HCT116 (cell line): ENCODE data around the gene ATG16L1. TPM values are rescaled to one million over a fixed set of nuclear protein-coding genes. Genes with fewer than 3 reads are reported as not detected.

Source experiments
- ATAC-seq: fragments of 200-7000 bp; cut with Tn5 transposase; 2 replicates; pipeline ENCODE4 v1.9.1; 2020; ENCODE audit warnings: mild to moderate bottlenecking, moderate library complexity
- BruUV-seq: library from RNA; stranded (reverse); fragments of 400-500 nt; replicated peaks from 2 replicates; lab custom pipeline; 2021; lab: Mats Ljungman, UMichigan
- CTCF ChIA-PET: fragments of 300-600 bp; sonication (Branson Sonifier 250); formaldehyde crosslinking; loops from one replicate; lab custom pipeline; 2021; ENCODE audit warnings: antibody characterized with exemption; lab: Charles Lee
- POLR2A ChIA-PET: fragments of 300-600, 350-600 bp; sonication (Branson Sonifier 250); formaldehyde crosslinking; loops from one replicate; lab custom pipeline; 2021; ENCODE audit warnings: antibody characterized with exemption; lab: Charles Lee
- RAD21 ChIA-PET, 2 experiments: fragments of 300-600 bp; sonication (Branson Sonifier 250); formaldehyde crosslinking; loops; one replicate each; lab custom pipeline; 2023; ENCODE audit warnings: low total read pairs in 2 of 2; ENCODE audit not compliant: uncharacterized antibody in 2 of 2, unreplicated experiment in 2 of 2, low non-redundant PET in 1 of 2; lab: Charles Lee
- DNase-seq: peaks from one replicate; pipeline ENCODE4 v3.0.0-alpha.2; 2010; ENCODE audit warnings: low read depth, low spot score
- H2AFZ ChIP-seq: fragments of 200-600 bp; shearing (Covaris generic), sonication (generic); 2 replicates; pipeline ENCODE4 v1.6.1; 2017; ENCODE audit warnings: low read depth, mixed run types, mixed read lengths, antibody characterized with exemption, low read length; ENCODE audit not compliant: poor library complexity, severe bottlenecking
- H3K27ac ChIP-seq: 2 replicates; pipeline ENCODE4 v1.5.1; 2012; ENCODE audit warnings: low read depth, low read length
- H3K27me3 ChIP-seq: fragments of 200-600 bp; sonication (generic); 2 replicates; pipeline ENCODE4 v1.6.1; 2016; ENCODE audit warnings: mixed run types, low read length, mixed read lengths; ENCODE audit not compliant: insufficient read depth
- H3K36me3 ChIP-seq, 2 experiments: fragments of 200-500 bp in 1 of 2; fragments of 200-600 bp in 1 of 2; sonication (Bioruptor generic) in 1 of 2; sonication (generic) in 1 of 2; 2 replicates each; pipeline versions ENCODE4 v1.5.1 to v1.6.1; 2014 to 2016; ENCODE audit warnings: low read length in 2 of 2, inconsistent platforms in 1 of 2, mixed read lengths in 1 of 2, mixed run types in 1 of 2; ENCODE audit not compliant: insufficient read depth in 2 of 2, control insufficient read depth in 1 of 2
- H3K4me1 ChIP-seq, 2 experiments: fragments of 200-600 bp in 1 of 2; sonication (generic) in 1 of 2; 2 replicates each; pipeline versions ENCODE4 v1.5.1 to v1.6.1; 2012 to 2017; ENCODE audit warnings: low read length in 2 of 2, inconsistent platforms in 1 of 2, mild to moderate bottlenecking in 1 of 2, mixed read lengths in 1 of 2, mixed run types in 1 of 2, moderate library complexity in 1 of 2; ENCODE audit not compliant: insufficient read depth in 2 of 2, control insufficient read depth in 1 of 2
- H3K4me2 ChIP-seq: fragments of 200-600 bp; sonication (generic); 2 replicates; pipeline ENCODE4 v1.6.1; 2017; ENCODE audit warnings: mixed run types, low read length, mixed read lengths
- H3K4me3 ChIP-seq, 2 experiments: fragments of 200-600 bp in 1 of 2; sonication (generic) in 1 of 2; replicated peaks in 1 of 2; 2 replicates each; pipeline ENCODE4 v1.5.1; 2011 to 2016; ENCODE audit warnings: low read length in 2 of 2, control low read depth in 1 of 2, low read depth in 1 of 2, mild to moderate bottlenecking in 1 of 2, mixed read lengths in 1 of 2, mixed run types in 1 of 2
- H3K79me2 ChIP-seq: fragments of 200-600 bp; sonication (generic); 2 replicates; pipeline ENCODE4 v1.6.1; 2017; ENCODE audit warnings: mild to moderate bottlenecking, mixed run types, low read length, moderate library complexity, mixed read lengths; ENCODE audit not compliant: insufficient read depth
- H3K9ac ChIP-seq: fragments of 200-600 bp; sonication (generic); 2 replicates; pipeline ENCODE4 v1.6.1; 2016; ENCODE audit warnings: low read length, mixed read lengths
- H3K9me2 ChIP-seq: fragments of 200-600 bp; sonication (generic), shearing (Covaris generic); 2 replicates; pipeline ENCODE4 v1.6.1; 2017; ENCODE audit warnings: mixed run types, mild to moderate bottlenecking, moderate library complexity; ENCODE audit not compliant: insufficient read depth
- H3K9me3 ChIP-seq, 2 experiments: fragments of 200-500 bp in 1 of 2; fragments of 200-600 bp in 1 of 2; sonication (Bioruptor generic) in 1 of 2; sonication (generic) in 1 of 2; 2 replicates each; pipeline ENCODE4 v1.6.1; 2014 to 2017; ENCODE audit warnings: low read length in 2 of 2, mixed read lengths in 2 of 2, inconsistent platforms in 1 of 2, low read depth in 1 of 2, mild to moderate bottlenecking in 1 of 2, mixed run types in 1 of 2, moderate library complexity in 1 of 2; ENCODE audit not compliant: control insufficient read depth in 1 of 2, insufficient read depth in 1 of 2
- H4K20me1 ChIP-seq: fragments of 200-600 bp; sonication (generic), shearing (Covaris generic); 2 replicates; pipeline ENCODE4 v1.6.1; 2017; ENCODE audit warnings: mixed run types, mild to moderate bottlenecking, moderate library complexity; ENCODE audit not compliant: insufficient read depth
- CBX3 ChIP-seq: IDR thresholded peaks from 2 replicates; pipeline ENCODE4 v1.6.1; 2012; ENCODE audit warnings: low read depth
- EGR1 ChIP-seq: IDR thresholded peaks from 2 replicates; pipeline ENCODE4 v1.6.1; 2012; ENCODE audit warnings: low read depth
- ELF1 ChIP-seq: IDR thresholded peaks from 2 replicates; pipeline ENCODE4 v1.6.1; 2012; ENCODE audit warnings: low read depth, borderline replicate concordance
- REST ChIP-seq: IDR thresholded peaks from 2 replicates; pipeline ENCODE4 v1.6.1; 2012; ENCODE audit warnings: low read depth
- SRF ChIP-seq: IDR thresholded peaks from 2 replicates; pipeline ENCODE4 v1.6.1; 2012; ENCODE audit warnings: low read depth
- ZFX ChIP-seq: fragments of 450-650 bp; IDR thresholded peaks from 2 replicates; pipeline ENCODE4 v1.6.1; 2017
- intact Hi-C: fragments of 100-400 bp; cut with micrococcal nuclease; formaldehyde crosslinking; loops from 2 replicates; pipeline ENCODE4 v1.10.0; 2022
- total RNA-seq: library from RNA; stranded (reverse); gene quantifications from one replicate; pipeline ENCODE4 v1.2.1, GENCODE V29; 2021; ENCODE audit not compliant: unreplicated experiment

ATG16L1 gene
- total RNA-seq, 1 experiment from 2014 or later: 43.4 TPM

GRCh38 chr2:233290051-233290845 lies 38.8 kb downstream of the ATG16L1 start (continued):
- TF ChIP-seq REST (no peak), ZFX (no peak)

- BruUV-seq: no TSS peak
- intact Hi-C loops: no loop called here
- ChIA-PET RAD21 (no interaction called here), POLR2A (no interaction called here), CTCF (no interaction called here)
- Histone ChIP-seq H3K27me3 (no peaks in the 10 kb centered on the region), H3K4me2 (no peak overlapping the region), H3K4me1 (no peaks in the 10 kb centered on the region), H3K9ac (no peak overlapping the region), H3K27ac (no peak overlapping the region), H3K9me2 (no peaks in the 10 kb centered on the region), H2AFZ (no peak overlapping the region), H3K36me3 (peaks cover 31 to 46% of the 10 kb centered on the region in 2 experiments; a peak in 3 of 4 replicates), H3K79me2 (no peaks in the 10 kb centered on the region), H4K20me1 (no peaks in the 10 kb centered on the region), H3K9me3 (no peaks in the 10 kb centered on the region), H3K4me3 (no peak overlapping the region)
- no peak for TF ChIP-seq ZFX
- no peak for TF ChIP-seq REST
- no peak for TF ChIP-seq ELF1
- TF ChIP-seq CBX3: no peak
- TF ChIP-seq SRF: no peak
- no peak for TF ChIP-seq EGR1
- DNase-seq (no peak), ATAC-seq (no peak)
These were observed 44.4 kb downstream of the ATG16L1 start for GRCh38 chr2:233295891-233296290.
